WI38 (cell line): Measurements from ENCODE around the gene FOXO6.

Experiments used
- H3K4me3 ChIP-seq: 2 replicates; pipeline ENCODE4 v1.5.1; 2011; ENCODE audit warnings: low read depth, mild to moderate bottlenecking, control low read depth, low read length
- TF ChIP-seq, protein P1 (sequence below): IDR thresholded peaks from 2 replicates; pipeline ENCODE4 v1.5.1; 2012; ENCODE audit warnings: low read depth, mild to moderate bottlenecking, control low read depth, low read length

FOXO6 gene

DNA sequence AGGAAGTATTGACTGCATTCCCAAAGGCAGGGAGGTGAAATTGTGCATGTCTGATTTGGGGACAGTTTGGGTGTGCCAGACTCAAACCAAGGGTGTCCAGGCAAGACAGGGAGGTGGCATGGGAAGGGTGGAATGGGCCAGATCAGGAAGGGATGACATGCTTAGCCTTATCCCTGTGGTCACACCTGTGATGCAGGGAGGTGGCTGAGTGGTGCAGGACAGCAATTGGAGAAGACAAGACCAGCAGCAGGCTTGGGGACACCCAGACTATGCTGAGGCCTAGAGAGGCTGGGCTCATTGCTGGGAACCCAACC is 4.0 kb downstream of the FOXO6 start:
- no peak overlapping the region for H3K4me3 ChIP-seq

DNA sequence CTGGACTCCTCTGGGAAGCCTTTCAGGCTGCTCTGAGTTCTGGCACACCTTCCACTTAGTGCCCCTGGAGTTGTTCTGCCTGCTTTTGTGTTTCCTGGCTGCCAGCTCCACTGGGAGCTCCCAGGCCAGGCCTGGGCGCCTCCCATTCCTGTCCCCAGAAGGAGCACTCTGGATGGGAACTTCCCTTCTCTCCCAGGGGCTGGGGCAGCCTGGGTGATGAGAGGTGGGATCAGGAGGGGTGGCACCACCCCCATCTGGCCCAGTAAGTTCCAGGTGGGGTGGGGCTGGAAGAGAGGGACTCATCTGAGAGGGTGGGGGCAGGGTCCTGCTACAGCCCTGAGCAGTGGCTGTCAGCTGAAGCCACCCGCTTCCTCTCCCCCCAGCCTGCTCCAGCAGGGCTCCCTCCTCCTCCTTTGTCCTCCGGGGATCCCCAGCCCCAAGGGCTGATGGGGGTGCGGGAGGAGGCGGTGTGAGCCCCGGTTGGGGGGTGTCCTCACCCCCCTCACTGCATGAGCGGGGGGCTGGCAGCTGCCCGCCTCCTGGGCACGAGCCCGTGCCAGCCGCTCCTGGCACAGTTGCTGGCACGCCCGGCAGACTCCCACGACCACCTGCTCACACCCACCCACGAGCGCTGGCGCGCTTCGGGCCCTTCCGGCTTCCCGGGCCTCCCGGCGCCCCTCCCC is 4.7 kb downstream of the FOXO6 start:
- H3K4me3 ChIP-seq = no peak overlapping the region

More for the DNA sequence above, 4.0 kb downstream of the FOXO6 start:
- TF ChIP-seq, protein P1, sequence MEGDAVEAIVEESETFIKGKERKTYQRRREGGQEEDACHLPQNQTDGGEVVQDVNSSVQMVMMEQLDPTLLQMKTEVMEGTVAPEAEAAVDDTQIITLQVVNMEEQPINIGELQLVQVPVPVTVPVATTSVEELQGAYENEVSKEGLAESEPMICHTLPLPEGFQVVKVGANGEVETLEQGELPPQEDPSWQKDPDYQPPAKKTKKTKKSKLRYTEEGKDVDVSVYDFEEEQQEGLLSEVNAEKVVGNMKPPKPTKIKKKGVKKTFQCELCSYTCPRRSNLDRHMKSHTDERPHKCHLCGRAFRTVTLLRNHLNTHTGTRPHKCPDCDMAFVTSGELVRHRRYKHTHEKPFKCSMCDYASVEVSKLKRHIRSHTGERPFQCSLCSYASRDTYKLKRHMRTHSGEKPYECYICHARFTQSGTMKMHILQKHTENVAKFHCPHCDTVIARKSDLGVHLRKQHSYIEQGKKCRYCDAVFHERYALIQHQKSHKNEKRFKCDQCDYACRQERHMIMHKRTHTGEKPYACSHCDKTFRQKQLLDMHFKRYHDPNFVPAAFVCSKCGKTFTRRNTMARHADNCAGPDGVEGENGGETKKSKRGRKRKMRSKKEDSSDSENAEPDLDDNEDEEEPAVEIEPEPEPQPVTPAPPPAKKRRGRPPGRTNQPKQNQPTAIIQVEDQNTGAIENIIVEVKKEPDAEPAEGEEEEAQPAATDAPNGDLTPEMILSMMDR = no peak

DNA sequence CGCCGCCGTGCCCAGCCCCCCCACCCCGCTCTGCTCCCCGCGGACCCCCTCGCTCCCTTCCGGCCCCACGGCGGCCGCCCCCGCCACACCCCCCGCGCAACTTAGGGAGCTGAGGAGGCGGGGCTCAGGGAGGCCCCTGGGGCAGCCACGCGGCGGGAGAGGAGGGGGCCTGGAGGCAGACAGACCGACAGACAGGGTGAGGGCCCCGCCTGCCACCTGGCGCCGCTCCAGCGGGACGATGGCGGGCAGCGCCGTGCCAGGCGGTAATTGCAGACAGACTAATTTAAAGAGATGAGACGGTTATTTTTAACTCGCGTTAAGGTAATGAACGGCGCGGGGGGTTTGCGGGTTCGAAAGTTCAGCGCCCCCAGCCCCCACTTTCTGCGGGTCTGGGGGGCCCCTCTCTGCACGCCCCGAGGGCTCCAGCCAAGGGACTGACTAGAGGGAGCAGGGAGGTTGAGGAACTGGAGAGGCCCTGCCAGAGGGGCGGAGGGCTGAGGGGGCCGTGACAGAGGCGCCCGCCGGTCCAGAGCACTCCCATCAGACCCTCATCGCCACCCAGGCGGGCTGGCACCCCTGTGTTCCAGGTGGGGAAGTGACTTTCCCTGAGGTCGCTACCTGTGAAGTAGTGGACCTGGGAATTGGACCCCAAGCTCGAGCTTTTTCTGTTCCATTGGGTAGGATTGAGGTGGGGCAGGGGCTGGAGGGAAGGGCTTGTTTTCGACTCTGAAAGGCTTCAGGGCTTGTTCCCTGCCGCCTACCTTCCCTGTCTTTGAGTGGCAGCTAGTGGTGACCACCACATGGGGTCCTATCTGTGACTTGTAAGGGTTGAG is 5.4 kb downstream of the FOXO6 start:
- no peak overlapping the region for H3K4me3 ChIP-seq
- TF ChIP-seq, protein P1 = no peak

More for the DNA sequence above, 4.7 kb downstream of the FOXO6 start:
- TF ChIP-seq, protein P1 = no peak

DNA sequence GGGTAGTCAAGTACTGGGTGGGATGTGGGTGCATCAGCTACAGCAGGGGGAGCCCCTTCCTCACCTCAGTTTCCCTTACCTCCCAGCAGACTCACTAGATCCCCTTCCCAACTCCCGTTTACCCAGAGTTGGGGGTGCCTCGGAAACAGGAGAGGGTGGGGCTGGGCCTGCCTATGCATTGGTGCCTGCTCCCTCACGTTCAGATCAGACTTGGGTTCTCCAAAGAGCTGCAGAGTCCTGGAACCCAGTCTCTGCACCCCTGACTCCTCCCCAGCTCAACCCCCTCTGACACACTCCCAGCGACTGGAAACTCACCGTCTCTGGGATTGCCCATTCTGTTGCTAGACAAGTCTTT is 6.0 kb downstream of the FOXO6 start:
- TF ChIP-seq, protein P1 = no peak
- no peak overlapping the region for H3K4me3 ChIP-seq

DNA sequence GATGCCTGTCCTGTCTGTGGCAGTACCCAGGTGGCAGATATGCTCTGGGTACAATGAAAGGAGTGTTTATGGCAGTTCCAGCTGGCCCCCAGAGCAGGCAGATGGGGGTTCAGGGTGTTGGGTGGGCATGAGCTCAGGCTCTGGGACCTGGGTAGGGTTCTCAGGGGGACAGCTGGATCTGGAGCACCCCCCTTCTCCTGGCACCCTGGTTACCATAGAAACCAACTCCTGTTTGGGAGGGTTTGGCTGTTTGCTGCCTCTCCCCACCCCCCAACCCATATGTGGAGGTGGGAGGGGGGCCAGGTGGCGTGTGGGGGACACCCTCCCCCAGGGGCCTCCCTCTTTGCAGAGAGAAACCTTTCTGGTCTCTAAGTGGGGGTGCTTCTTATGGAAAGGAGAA is 7.1 kb downstream of the FOXO6 start:
- TF ChIP-seq, protein P1 = no peak
- no peak overlapping the region for H3K4me3 ChIP-seq

DNA sequence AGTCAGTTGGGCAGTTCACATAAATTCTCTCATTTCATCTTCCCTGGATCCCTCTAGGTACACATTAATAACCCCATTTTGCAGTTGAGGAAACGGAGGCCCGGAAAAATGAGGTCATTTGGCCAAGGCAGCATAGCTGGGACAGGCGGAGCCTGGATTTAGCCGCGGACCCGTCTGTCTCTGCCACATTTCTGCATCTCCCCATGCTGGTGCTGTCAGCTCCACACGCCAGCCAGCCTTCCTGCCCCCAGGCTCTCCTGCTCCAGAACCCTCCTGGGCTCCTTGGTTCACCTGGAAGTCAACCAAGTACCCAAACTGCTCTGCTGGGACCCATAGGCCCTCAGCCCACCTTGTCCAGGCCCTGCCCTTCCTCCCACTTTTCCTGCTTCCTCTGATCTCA is 7.6 kb downstream of the FOXO6 start:
- H3K4me3 ChIP-seq = no peak overlapping the region

DNA sequence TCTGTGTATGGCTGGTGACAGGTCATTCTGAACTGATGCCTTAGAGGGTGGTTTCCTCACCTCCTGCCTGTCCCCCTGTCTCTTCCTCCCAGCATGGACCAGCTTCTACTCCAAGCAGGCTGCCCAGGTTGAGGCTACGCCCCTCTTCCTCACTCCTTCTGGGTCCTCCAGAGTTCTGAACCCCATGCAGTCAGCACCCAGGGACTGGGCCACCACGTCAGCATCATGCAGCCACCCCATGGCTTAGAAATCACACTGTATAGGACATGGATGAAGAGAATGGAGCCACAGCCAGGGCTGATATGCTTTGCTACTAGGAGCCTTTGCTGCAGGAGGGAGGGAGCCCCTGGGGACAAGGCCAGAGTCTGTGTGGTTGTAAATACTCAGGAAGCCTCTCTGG is 8.3 kb downstream of the FOXO6 start:
- TF ChIP-seq, protein P1 = no peak
- H3K4me3 ChIP-seq = no peak overlapping the region

More for the DNA sequence above, 7.6 kb downstream of the FOXO6 start:
- TF ChIP-seq, protein P1 = no peak
